ENCODE measurements around the gene KCNQ1. TPM values are rescaled to one million over a fixed set of nuclear protein-coding genes. Genes with fewer than 3 reads are reported as not detected.

Gene KCNQ1
- total and polyA plus RNA-seq, 2 of the 13 experiments (the other 11 are each of a cell fraction or from before 2014, with no cell fraction given), result 0.02 to 0.08 TPM

- no peaks in the 10 kb centered on the region for H3K36me3 ChIP-seq (replicated peaks in 1 of 2; ENCODE audit: control insufficient read depth in 1 of 2, insufficient read depth in 2 of 2, low read length in 2 of 2)
- CTCF ChIA-PET (ENCODE audit: low intra/inter-chr PET ratio, low total read pairs), result no interaction called here
- peaks cover 13 to 91% of the 10 kb centered on the region in 2 experiments for H3K27me3 ChIP-seq (ENCODE audit: control insufficient read depth in 1 of 2, insufficient read depth in 2 of 2, low read length in 2 of 2)
- no peak overlapping the region for H3K9ac ChIP-seq (ENCODE audit: insufficient read depth, low read depth, low read length)
- H3K4me2 ChIP-seq (ENCODE audit: low read depth, low read length), result no peak overlapping the region
- TF ChIP-seq, protein P1, sequence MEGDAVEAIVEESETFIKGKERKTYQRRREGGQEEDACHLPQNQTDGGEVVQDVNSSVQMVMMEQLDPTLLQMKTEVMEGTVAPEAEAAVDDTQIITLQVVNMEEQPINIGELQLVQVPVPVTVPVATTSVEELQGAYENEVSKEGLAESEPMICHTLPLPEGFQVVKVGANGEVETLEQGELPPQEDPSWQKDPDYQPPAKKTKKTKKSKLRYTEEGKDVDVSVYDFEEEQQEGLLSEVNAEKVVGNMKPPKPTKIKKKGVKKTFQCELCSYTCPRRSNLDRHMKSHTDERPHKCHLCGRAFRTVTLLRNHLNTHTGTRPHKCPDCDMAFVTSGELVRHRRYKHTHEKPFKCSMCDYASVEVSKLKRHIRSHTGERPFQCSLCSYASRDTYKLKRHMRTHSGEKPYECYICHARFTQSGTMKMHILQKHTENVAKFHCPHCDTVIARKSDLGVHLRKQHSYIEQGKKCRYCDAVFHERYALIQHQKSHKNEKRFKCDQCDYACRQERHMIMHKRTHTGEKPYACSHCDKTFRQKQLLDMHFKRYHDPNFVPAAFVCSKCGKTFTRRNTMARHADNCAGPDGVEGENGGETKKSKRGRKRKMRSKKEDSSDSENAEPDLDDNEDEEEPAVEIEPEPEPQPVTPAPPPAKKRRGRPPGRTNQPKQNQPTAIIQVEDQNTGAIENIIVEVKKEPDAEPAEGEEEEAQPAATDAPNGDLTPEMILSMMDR (CRISPR knock-in tag; IDR thresholded peaks at IDR 0.05), result 0 out of 2 replicates have a peak, but pooled peaks have one; percentile 6
- TF ChIP-seq MYNN (CRISPR knock-in tag; IDR thresholded peaks at IDR 0.05; ENCODE audit: low read depth), result no peak
- no peak overlapping the region for H2AFZ ChIP-seq (ENCODE audit: low read length)
- H3K4me1 ChIP-seq (ENCODE audit: insufficient read depth, low read length), result peaks cover 8% of the 10 kb centered on the region
- intact Hi-C loops (cut with micrococcal nuclease; ENCODE audit: unreplicated experiment), result no loop called here
- POLR2A ChIA-PET, result interaction anchor here (1.2 kb wide), 1 partner anchor 10 kb away, joined by 7 read pairs; no protein-coding TSS in a partner anchor
- FAIRE-seq (no peak), ATAC-seq (no peak), DNase-seq (ENCODE audit: low spot score) (no peak)
- H3K27ac ChIP-seq (ENCODE audit: extremely low read length, insufficient read depth, low read length), result no peak overlapping the region
- BruUV-seq (replicated peaks), result no TSS peak
- no peaks in the 10 kb centered on the region for H4K20me1 ChIP-seq (ENCODE audit: insufficient read depth, low read length)
- H3K9me3 ChIP-seq (ENCODE audit: low read length), result peaks cover 8% of the 10 kb centered on the region; the same call in 1 of the 2 replicates
- H3K4me3 ChIP-seq (replicated peaks in 1 of 3; ENCODE audit: insufficient read depth in 1 of 3, low read depth in 2 of 3, low read length in 3 of 3), result no peak overlapping the region
- in situ Hi-C loops (cut with HindIII; ENCODE audit: extremely low pct_ligation_motif_present, low pct_unique_long_range_greater_than_20kb), result no loop called here
- 52% methylated on average over 9 of the region's 9 CpGs for WGBS (ENCODE audit: low lambda C conversion rate)
- H3K79me2 ChIP-seq (ENCODE audit: insufficient read depth, low read length), result no peaks in the 10 kb centered on the region
Observed at GRCh38 chr11:2553886-2554285, 109.1 kb downstream of the KCNQ1 start.

- Histone ChIP-seq H4K20me1 (ENCODE audit: insufficient read depth, low read length) (no peaks in the 10 kb centered on the region), H3K4me1 (ENCODE audit: insufficient read depth, low read length) (peaks cover 8% of the 10 kb centered on the region), H3K9ac (ENCODE audit: insufficient read depth, low read depth, low read length) (no peak overlapping the region), H3K4me3 (replicated peaks in 1 of 3; ENCODE audit: insufficient read depth in 1 of 3, low read depth in 2 of 3, low read length in 3 of 3) (no peak overlapping the region), H3K4me2 (ENCODE audit: low read depth, low read length) (no peak overlapping the region), H3K79me2 (ENCODE audit: insufficient read depth, low read length) (no peaks in the 10 kb centered on the region), H3K27ac (ENCODE audit: extremely low read length, insufficient read depth, low read length) (no peak overlapping the region), H2AFZ (ENCODE audit: low read length) (no peak overlapping the region), H3K9me3 (ENCODE audit: low read length) (peaks cover 8% of the 10 kb centered on the region; the same call in 1 of the 2 replicates), H3K36me3 (replicated peaks in 1 of 2; ENCODE audit: control insufficient read depth in 1 of 2, insufficient read depth in 2 of 2, low read length in 2 of 2) (no peaks in the 10 kb centered on the region), H3K27me3 (ENCODE audit: control insufficient read depth in 1 of 2, insufficient read depth in 2 of 2, low read length in 2 of 2) (peaks cover 12 to 91% of the 10 kb centered on the region in 2 experiments)
- no TSS peak for BruUV-seq (replicated peaks)
- in situ Hi-C loops (cut with HindIII; ENCODE audit: extremely low pct_ligation_motif_present, low pct_unique_long_range_greater_than_20kb), result no loop called here
- DNase-seq (ENCODE audit: low spot score) (no peak), FAIRE-seq (no peak), ATAC-seq (no peak)
- 65% methylated on average over 11 of the region's 16 CpGs for WGBS (ENCODE audit: low lambda C conversion rate)
- POLR2A ChIA-PET, result interaction anchor here (1.2 to 1.5 kb wide), 2 partner anchors 9 to 12 kb away, joined by 3 to 7 read pairs; no protein-coding TSS in a partner anchor
- intact Hi-C loops (cut with micrococcal nuclease; ENCODE audit: unreplicated experiment), result no loop called here
- CTCF ChIA-PET (ENCODE audit: low intra/inter-chr PET ratio, low total read pairs), result no interaction called here
- TF ChIP-seq HMGXB3 (CRISPR knock-in tag; IDR thresholded peaks at IDR 0.05; ENCODE audit: borderline replicate concordance) (no peak), SMAD1 (CRISPR knock-in tag; IDR thresholded peaks at IDR 0.05; ENCODE audit: borderline replicate concordance, low read depth) (no peak), ISL2 (CRISPR knock-in tag; IDR thresholded peaks at IDR 0.05) (no peak), ATF7-NPFF (CRISPR knock-in tag; IDR thresholded peaks at IDR 0.05; ENCODE audit: low read depth) (no peak), ZNF329 (CRISPR knock-in tag; IDR thresholded peaks at IDR 0.05; ENCODE audit: low read depth) (no peak), KDM5A (IDR thresholded peaks at IDR 0.05; ENCODE audit: borderline replicate concordance, low read length) (no peak)
Observed at GRCh38 chr11:2554338-2555207, 109.8 kb downstream of the KCNQ1 start.

Measured in HepG2 (cell line).